Thyroid gland (tissue), 4 donors: Measurements from ENCODE around the gene LHX6. TPM values are rescaled to one million over a fixed set of nuclear protein-coding genes. Genes with fewer than 3 reads are reported as not detected.
A peak's percentile ranks its signal among the peaks of the same experiment; 100 is the strongest.

Experiments
- DNase-seq, 2 donors: peaks; one replicate each; pipeline ENCODE4 v3.0.0-alpha.2; 2019
- H3K27ac ChIP-seq, 3 donors: fragments of 200-600 bp; sonication (generic); 1 replicate in 2 of 3; 2 replicates in 1 of 3; pipeline ENCODE4 v1.5.1; 2016 to 2019; ENCODE audit warnings: mild to moderate bottlenecking in 1 of 3, moderate library complexity in 1 of 3
- H3K27me3 ChIP-seq: fragments of 200-600 bp; sonication (generic); one replicate; pipeline ENCODE4 v1.5.1; 2019
- H3K36me3 ChIP-seq, 2 donors: fragments of 200-600 bp; sonication (generic); one replicate each; pipeline ENCODE4 v1.5.1; 2016 to 2019
- H3K4me1 ChIP-seq, 2 donors: fragments of 200-600 bp; sonication (generic); one replicate each; pipeline ENCODE4 v1.5.1; 2017 to 2019
- H3K4me3 ChIP-seq, 3 donors: fragments of 200-600 bp; sonication (generic); replicated peaks in 1 of 3; 1 replicate in 2 of 3; 2 replicates in 1 of 3; pipeline ENCODE4 v1.5.1; 2016; ENCODE audit warnings: mild to moderate bottlenecking in 1 of 3
- H3K9me3 ChIP-seq: fragments of 200-600 bp; sonication (generic); one replicate; pipeline ENCODE4 v1.5.1; 2017
- CTCF ChIP-seq, 6 experiments: fragments of 200-600 bp in 3 of 6; fragments of 450-650 bp in 3 of 6; sonication (generic) in 3 of 6; IDR thresholded peaks; one replicate each; pipeline ENCODE4 v1.5.1; 2016 to 2019; ENCODE audit warnings: antibody characterized with exemption in 6 of 6, mild to moderate bottlenecking in 2 of 6, inconsistent platforms in 1 of 6, moderate library complexity in 1 of 6
- POLR2A ChIP-seq, 2 donors: fragments of 450-650 bp; IDR thresholded peaks; one replicate each; pipeline ENCODE4 v1.6.1; 2017; ENCODE audit warnings: antibody characterized with exemption in 2 of 2, mild to moderate bottlenecking in 2 of 2, moderate library complexity in 1 of 2
- WGBS, 2 donors: methylation state at CpG; one replicate each; pipeline ENCODE4 v1.1.5; 2017; 5-methylcytosine and 5-hydroxymethylcytosine counted together
- intact Hi-C: fragments of 100-400 bp; cut with DNase I; formaldehyde crosslinking; loops from one replicate; pipeline ENCODE4 v1.15.1; 2023
- total RNA-seq, 4 donors: library from RNA; depleted of rRNA; stranded (reverse); fragments of >200 nt; gene quantifications; one replicate each; pipeline ENCODE4 v1.2.3, GENCODE V29; 2016

LHX6 gene
- total RNA-seq, 4 donors from 2014 or later, result 1.3 to 4.4 (median 1.7) TPM

DNA sequence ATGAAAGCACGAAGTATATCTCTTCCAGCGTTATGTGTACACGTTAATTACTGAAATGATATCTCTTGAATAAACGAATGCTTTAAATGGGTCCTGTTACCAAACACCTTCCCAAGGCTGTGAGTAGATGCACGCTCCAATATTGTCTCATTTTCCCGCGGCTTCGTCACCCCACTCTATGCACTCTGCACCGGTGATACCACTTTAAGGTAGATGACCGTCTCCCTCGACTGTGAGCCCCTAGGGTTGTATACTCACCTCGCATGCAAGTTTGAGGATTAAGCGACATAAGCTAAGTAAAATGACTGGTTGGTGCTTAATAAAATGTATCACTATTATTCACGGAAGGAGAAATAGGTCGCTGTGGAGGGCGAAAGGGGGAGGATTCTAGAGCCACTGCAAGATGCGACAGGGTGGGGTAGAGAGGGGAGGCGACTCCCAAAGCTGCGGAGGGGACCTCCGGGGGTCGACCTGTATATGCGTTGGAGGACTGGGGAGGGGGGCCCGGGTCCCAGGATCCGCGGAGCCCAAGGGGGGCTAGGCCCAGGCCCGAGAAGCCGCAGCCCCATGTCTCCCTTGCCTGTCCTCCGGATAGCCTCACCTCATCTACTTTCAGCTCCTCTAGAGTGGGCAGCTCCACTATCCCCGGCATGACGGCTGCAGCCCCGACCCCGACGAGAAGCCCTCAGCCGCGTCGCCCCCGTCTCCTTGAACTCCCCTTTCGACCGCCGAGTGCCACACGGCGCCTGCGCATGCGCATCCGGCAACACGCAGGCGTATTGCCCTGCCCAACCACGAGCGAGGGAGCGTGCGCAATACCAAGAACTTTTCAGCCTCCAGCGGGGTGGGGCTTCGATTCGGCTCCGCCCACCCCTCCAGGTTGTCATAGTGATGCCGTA is 69.5 kb downstream of the LHX6 start, which contains the start of the genes MORN5 and NDUFA8:
TSS of gene MORN5 (plus strand) at position 883 of the 899 bp plus-strand sequence. CDS start 65 bp downstream, outside the sequence.
TSS of gene NDUFA8 (minus strand) at position 754 of the 899 bp plus-strand sequence. CDS start at position 652, 102 bp downstream.
- peak within 1 kb of the TSS; percentile 70 to 86 (median 77) for H3K4me3 ChIP-seq
- H3K4me1 ChIP-seq, result peaks cover 19 to 23% of the 10 kb centered on the region in 2 donors
- DNase-seq, result peak; percentile 96 to 97
- WGBS, 2 donors, result 1 to 2% methylated on average over 45 to 56 of the region's 56 CpGs
- no peaks in the 10 kb centered on the region for H3K27me3 ChIP-seq
- TF ChIP-seq POLR2A (IDR thresholded peaks at IDR 0.05) (peak; percentile 51 to 87), CTCF (IDR thresholded peaks at IDR 0.05) (peak in 3 of 6 experiments; percentile 32 to 38 (median 37))
- intact Hi-C loops, result no loop called here
- H3K36me3 ChIP-seq, result no peaks in the 10 kb centered on the region
- H3K27ac ChIP-seq, result peak within 1 kb of the TSS; percentile 12 to 83 (median 74)
- H3K9me3 ChIP-seq, result no peaks in the 10 kb centered on the region

- TF ChIP-seq POLR2A (IDR thresholded peaks at IDR 0.05), result no peak
- peak in 3 of 6 experiments; percentile 11 to 36 (median 28) for TF ChIP-seq CTCF (IDR thresholded peaks at IDR 0.05)
- no peak overlapping the region for H3K27ac ChIP-seq
- H3K9me3 ChIP-seq, result no peaks in the 10 kb centered on the region
- intact Hi-C loops, result no loop called here
- DNase-seq, result peak; percentile 9 to 10
- H3K27me3 ChIP-seq, result no peaks in the 10 kb centered on the region
- WGBS, 2 donors, result 71 to 72% methylated on average over 3 of the region's 3 CpGs
- no peaks in the 10 kb centered on the region for H3K36me3 ChIP-seq
- no peak overlapping the region for H3K4me3 ChIP-seq
- H3K4me1 ChIP-seq, result peaks cover 19 to 23% of the 10 kb centered on the region in 2 donors
These were observed 70.6 kb downstream of the LHX6 start for GRCh38 chr9:122158202-122158601.

DNA sequence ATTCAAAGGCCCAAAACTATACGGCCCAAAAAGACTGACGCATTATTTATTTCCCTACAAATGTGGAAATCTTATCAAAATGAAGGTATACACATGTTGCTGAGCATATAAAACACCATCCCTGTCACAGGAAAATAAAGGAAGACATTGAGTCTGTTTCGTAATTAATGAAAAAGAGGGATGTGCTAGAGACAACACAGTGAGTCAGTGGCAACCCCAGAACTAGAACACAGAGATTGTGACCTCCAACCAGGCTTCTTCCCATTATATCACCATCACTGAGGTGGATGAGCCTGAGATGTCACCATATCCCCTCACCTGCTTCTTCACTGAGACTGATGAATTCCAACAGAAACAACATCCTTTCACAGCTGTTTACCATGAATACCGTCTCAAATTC is 73.0 kb downstream of the LHX6 start:
- TF ChIP-seq CTCF (IDR thresholded peaks at IDR 0.05) (no peak), POLR2A (IDR thresholded peaks at IDR 0.05) (no peak)
- H3K36me3 ChIP-seq, result no peaks in the 10 kb centered on the region
- no peak overlapping the region for H3K27ac ChIP-seq
- peaks cover 19 to 23% of the 10 kb centered on the region in 2 donors for H3K4me1 ChIP-seq
- DNase-seq, result no peak
- H3K4me3 ChIP-seq, result no peak overlapping the region
- H3K9me3 ChIP-seq, result no peaks in the 10 kb centered on the region
- intact Hi-C loops, result no loop called here
- H3K27me3 ChIP-seq, result no peaks in the 10 kb centered on the region
- WGBS, 2 donors, result 89 to 91% methylated on average over 4 of the region's 4 CpGs

Other genes starting within 250 kb of the LHX6 start
- gene TTLL11, start 135.6 kb downstream of the LHX6 start, total RNA-seq, result 10 to 100 TPM in 2 of 4 donors, 1 to 10 TPM in 2; 7.9 to 14.4 (median 9.7) TPM
- 10 to 100 TPM; 18.1 to 70.7 (median 53.2) TPM for gene NDUFA8, start 69.2 kb downstream of the LHX6 start, total RNA-seq
- not detected for gene MORN5, start 69.0 kb downstream of the LHX6 start, total RNA-seq
- gene RBM18, start 35.9 kb upstream of the LHX6 start, total RNA-seq, result 10 to 100 TPM; 12.1 to 15.2 (median 13.7) TPM
- 10 to 100 TPM; 40.9 to 56.0 (median 52.0) TPM for gene MRRF, start 35.9 kb upstream of the LHX6 start, total RNA-seq
- 1 to 10 TPM; 2.3 to 4.0 (median 3.5) TPM for gene PTGS1, start 142.1 kb upstream of the LHX6 start, total RNA-seq
- gene OR1J1, start 249.0 kb upstream of the LHX6 start, total RNA-seq, result not detected